Pancreas (tissue), 10 donors: ENCODE measurements around the gene PRELID2. TPM values are rescaled to one million over a fixed set of nuclear protein-coding genes. Genes with fewer than 3 reads are reported as not detected.
"Not testable (repeated sequence)": the region's sequence is repeated elsewhere in the genome, so short reads cannot be mapped to it uniquely, and the experiment has no call there.

ENCODE experiments used
- ATAC-seq, 4 donors: fragments of 200-7000 bp; cut with Tn5 transposase; one replicate each; pipeline versions ENCODE4 v1.8.0 to v1.9.1; 2020; ENCODE audit warnings: mild to moderate bottlenecking in 4 of 4, moderate library complexity in 4 of 4
- DNase-seq, 6 donors: peaks; one replicate each; pipeline ENCODE4 v3.0.0-alpha.2; 2020
- FAIRE-seq: peaks from 2 replicates; lab custom pipeline; 2012; peaks lifted over from hg19 to GRCh38; lab: Jason Lieb, UNC
- H3K27ac ChIP-seq, 4 donors: fragments of 200-600 bp; sonication (generic); 1 replicate in 3 of 4; 2 replicates in 1 of 4; pipeline versions ENCODE4 v1.5.0 to v1.8.0; 2020
- H3K27me3 ChIP-seq, 4 donors: fragments of 200-600 bp; one replicate each; pipeline ENCODE4 v1.8.0; 2021
- H3K36me3 ChIP-seq, 3 donors: fragments of 200-600 bp; sonication (generic) in 1 of 3; one replicate each; pipeline versions ENCODE4 v1.5.0 to v1.8.0; 2020 to 2021
- H3K4me1 ChIP-seq, 3 donors: fragments of 200-600 bp; one replicate each; pipeline ENCODE4 v1.8.0; 2021
- H3K4me3 ChIP-seq, 4 donors: fragments of 200-600 bp; sonication (generic) in 2 of 4; one replicate each; pipeline versions ENCODE4 v1.5.0 to v1.8.0; 2020 to 2021
- H3K9me3 ChIP-seq, 4 donors: fragments of 200-600 bp; one replicate each; pipeline ENCODE4 v1.8.0; 2021
- WGBS, 2 donors: extraction: QIAGEN DNeasy Blood & Tissue Kit; methylation state at CpG; one replicate each; pipeline ENCODE4 v1.1.7; 2013; 5-methylcytosine and 5-hydroxymethylcytosine counted together
- intact Hi-C, 3 donors: fragments of 100-400 bp; cut with DNase I; formaldehyde crosslinking; loops; one replicate each; pipeline versions ENCODE4 v1.11.1 to v1.14.2; 2022
- polyA plus RNA-seq, 2 donors: library from polyadenylated mRNA; stranded (reverse); fragments of 200-250 nt; gene quantifications; one replicate each; pipeline ENCODE4 v1.2.3, GENCODE V29; 2013
- total RNA-seq, 6 donors: library from RNA; stranded (reverse); fragmentation: NEBNext Ultra II Directional in 4 of 6; extraction: Animal tissue kit (Norgen Biotek cat#: 25700) in 4 of 6; gene quantifications; one replicate each; pipeline versions ENCODE4 v1.2.1 to v1.2.4, GENCODE V29; 2021 to 2023
- TF ChIP-seq, protein P1 (sequence below), 4 donors: fragments of 200-600 bp; sonication (generic) in 3 of 4; IDR thresholded peaks; one replicate each; pipeline versions ENCODE4 v1.5.0 to v1.8.0; 2021; ENCODE audit warnings: antibody characterized with exemption in 4 of 4
- donor health status: healthy with polysubstance abuse.
- donor health status: DM: no; HTN: no; CAD: no; lungs with moderate emphysema.
- donor health status: DM: no; HTN: no; CAD: no.
- donor health status: control.
- donor health status: control.
- donor health status: Bipolar disorder and iron deficiency.
- donor health status: DM: yes; HTN: yes; CAD: no.
- donor health status: DM: no; HTN: no; CAD: no.
- donor health status: DM: no; HTN: no; CAD: no.
- donor health status: DM: yes; HTN: yes; CAD: no.

Gene PRELID2
- total and polyA plus RNA-seq, 8 donors: 4.0 to 15.2 (median 10.0) TPM

DNA sequence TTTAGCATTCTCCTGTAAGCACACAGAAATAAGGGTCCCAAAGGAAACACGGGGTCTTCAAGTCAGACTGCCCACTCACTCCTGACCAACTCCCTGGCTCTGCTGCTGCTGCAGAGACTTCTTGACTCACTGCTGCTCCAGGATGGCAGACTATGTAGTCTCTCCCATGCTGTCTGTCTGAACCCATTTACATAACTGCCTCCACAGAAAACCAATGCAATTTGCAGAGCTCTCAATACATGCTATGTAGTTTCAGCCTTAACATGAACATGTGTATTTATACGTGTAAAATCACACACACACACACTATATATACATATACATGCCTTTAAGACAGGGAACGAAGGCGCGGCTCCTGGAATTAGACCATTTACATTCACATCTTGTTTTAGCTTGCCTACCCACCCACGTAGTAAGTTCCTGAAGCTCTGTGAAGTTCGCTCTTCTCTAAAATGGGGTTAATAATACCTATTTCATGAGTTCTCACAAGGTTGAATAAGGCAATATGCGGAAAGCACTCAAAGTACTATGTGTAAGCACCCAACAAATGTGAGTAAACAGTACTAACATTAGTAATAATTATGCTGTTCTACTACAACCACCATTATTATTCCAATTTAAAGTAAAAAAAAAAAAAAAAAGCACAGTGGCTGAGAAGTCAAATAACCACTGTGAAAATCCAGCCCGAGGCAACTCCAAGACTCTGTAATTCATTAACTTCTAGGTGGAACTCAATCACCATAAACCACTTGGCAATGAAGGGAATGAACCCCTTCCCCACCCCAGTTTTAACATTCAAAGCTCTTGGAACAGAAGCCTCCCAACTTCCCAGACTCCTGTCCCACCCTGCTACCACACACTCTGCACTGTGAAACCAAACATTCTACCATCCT is 31.8 kb downstream of the PRELID2 start:
- 84 to 85% methylated on average over 9 of the region's 9 CpGs for WGBS, 2 donors
- no peak for FAIRE-seq
- no peak for DNase-seq

DNA sequence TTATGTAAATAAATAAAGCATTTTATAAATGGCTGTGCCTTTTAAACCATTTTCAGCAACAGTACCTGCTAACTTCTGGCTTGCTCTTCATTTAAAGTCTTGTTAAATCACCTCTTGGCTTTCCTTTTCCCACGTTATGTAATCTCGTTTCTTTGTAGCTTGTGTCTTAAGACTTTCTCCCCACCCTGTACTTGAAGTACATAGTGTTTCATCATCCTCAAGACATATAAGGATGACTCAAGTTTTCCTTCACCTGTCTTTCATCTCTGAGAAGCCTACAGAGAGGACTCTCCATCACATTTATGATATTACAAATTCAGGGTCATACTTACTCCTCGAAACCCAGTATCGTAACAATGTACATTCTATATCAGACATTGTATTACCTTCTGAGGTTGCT is 33.9 kb downstream of the PRELID2 start:
- Histone ChIP-seq H3K36me3 (no peaks in the 10 kb centered on the region), H3K4me3 (no peak overlapping the region), H3K27me3 (no peaks in the 10 kb centered on the region), H3K4me1 (no peaks in the 10 kb centered on the region), H3K27ac (no peak overlapping the region), H3K9me3 (no peaks in the 10 kb centered on the region)
- DNase-seq (no peak), ATAC-seq (no peak), FAIRE-seq (no peak)
- intact Hi-C loops: no loop called here
- 94 to 97% methylated on average over 4 of the region's 4 CpGs for WGBS, 2 donors
- TF ChIP-seq, protein P1, sequence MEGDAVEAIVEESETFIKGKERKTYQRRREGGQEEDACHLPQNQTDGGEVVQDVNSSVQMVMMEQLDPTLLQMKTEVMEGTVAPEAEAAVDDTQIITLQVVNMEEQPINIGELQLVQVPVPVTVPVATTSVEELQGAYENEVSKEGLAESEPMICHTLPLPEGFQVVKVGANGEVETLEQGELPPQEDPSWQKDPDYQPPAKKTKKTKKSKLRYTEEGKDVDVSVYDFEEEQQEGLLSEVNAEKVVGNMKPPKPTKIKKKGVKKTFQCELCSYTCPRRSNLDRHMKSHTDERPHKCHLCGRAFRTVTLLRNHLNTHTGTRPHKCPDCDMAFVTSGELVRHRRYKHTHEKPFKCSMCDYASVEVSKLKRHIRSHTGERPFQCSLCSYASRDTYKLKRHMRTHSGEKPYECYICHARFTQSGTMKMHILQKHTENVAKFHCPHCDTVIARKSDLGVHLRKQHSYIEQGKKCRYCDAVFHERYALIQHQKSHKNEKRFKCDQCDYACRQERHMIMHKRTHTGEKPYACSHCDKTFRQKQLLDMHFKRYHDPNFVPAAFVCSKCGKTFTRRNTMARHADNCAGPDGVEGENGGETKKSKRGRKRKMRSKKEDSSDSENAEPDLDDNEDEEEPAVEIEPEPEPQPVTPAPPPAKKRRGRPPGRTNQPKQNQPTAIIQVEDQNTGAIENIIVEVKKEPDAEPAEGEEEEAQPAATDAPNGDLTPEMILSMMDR (IDR thresholded peaks at IDR 0.05): no peak

More for the DNA sequence above, 31.8 kb downstream of the PRELID2 start:
- ATAC-seq: no peak
- H3K9me3 ChIP-seq: no peaks in the 10 kb centered on the region
- H3K27ac ChIP-seq: no peak overlapping the region
- intact Hi-C loops: no loop called here
- H3K36me3 ChIP-seq: no peaks in the 10 kb centered on the region
- no peaks in the 10 kb centered on the region for H3K27me3 ChIP-seq
- H3K4me1 ChIP-seq: no peaks in the 10 kb centered on the region
- no peak overlapping the region for H3K4me3 ChIP-seq
- TF ChIP-seq, protein P1 (IDR thresholded peaks at IDR 0.05): no peak

- 67 to 86% methylated on average over 2 of the region's 2 CpGs for WGBS, 2 donors
- TF ChIP-seq, protein P1 (IDR thresholded peaks at IDR 0.05): no peak
These were observed 35.0 kb downstream of the PRELID2 start for GRCh38 chr5:145800181-145800580.

GRCh38 chr5:145798503-145798902 is 36.6 kb downstream of the PRELID2 start:
- DNase-seq, intact Hi-C loops, H3K36me3 ChIP-seq, H3K27ac ChIP-seq, FAIRE-seq, H3K4me3 ChIP-seq, H3K27me3 ChIP-seq, H3K9me3 ChIP-seq, ATAC-seq, H3K4me1 ChIP-seq: not testable (repeated sequence)

More at GRCh38 chr5:145800181-145800580, 35.0 kb downstream of the PRELID2 start:
- no peak overlapping the region for H3K27ac ChIP-seq
- intact Hi-C loops: no loop called here
- no peaks in the 10 kb centered on the region for H3K4me1 ChIP-seq
- DNase-seq: no peak
- FAIRE-seq: no peak
- no peaks in the 10 kb centered on the region for H3K27me3 ChIP-seq
- ATAC-seq: no peak
- H3K9me3 ChIP-seq: no peaks in the 10 kb centered on the region
- peaks cover 0 to 6% (median 0%) of the 10 kb centered on the region in 3 donors for H3K36me3 ChIP-seq
- no peak overlapping the region for H3K4me3 ChIP-seq

- TF ChIP-seq, protein P1 (IDR thresholded peaks at IDR 0.05): no peak
- Histone ChIP-seq H3K4me3 (no peak overlapping the region), H3K27ac (no peak overlapping the region), H3K9me3 (no peaks in the 10 kb centered on the region), H3K27me3 (no peaks in the 10 kb centered on the region), H3K4me1 (no peaks in the 10 kb centered on the region), H3K36me3 (peaks cover 0 to 7% (median 0%) of the 10 kb centered on the region in 3 donors)
- 93 to 100% methylated on average over 1 of the region's 1 CpG for WGBS, 2 donors
- FAIRE-seq (no peak), ATAC-seq (no peak), DNase-seq (no peak)
- intact Hi-C loops: no loop called here
These were observed 37.8 kb downstream of the PRELID2 start for GRCh38 chr5:145797336-145797735.
